ENCODE data around the gene CASP12. TPM values are rescaled to one million over a fixed set of nuclear protein-coding genes. Genes with fewer than 3 reads are reported as not detected.

CASP12 gene
- total and polyA plus RNA-seq, 3 donors from 2014 or later, result 0.31 to 0.94 TPM; not detected in 1

- H3K27ac ChIP-seq, result no peak overlapping the region
- H3K4me1 ChIP-seq, result no peaks in the 10 kb centered on the region
- H3K4me3 ChIP-seq, result no peak overlapping the region
- 66 to 77% methylated on average over 8 of the region's 8 CpGs for WGBS, 2 donors
- H3K27me3 ChIP-seq, result no peaks in the 10 kb centered on the region
- no peaks in the 10 kb centered on the region for H3K36me3 ChIP-seq (ENCODE audit: low read depth, missing control alignments)
- H3K9me3 ChIP-seq, result no peaks in the 10 kb centered on the region
- intact Hi-C loops (cut with DNase I; ENCODE audit: low total_unique reads), result no loop called here
- TF ChIP-seq POLR2A (IDR thresholded peaks at IDR 0.05), result no peak
- TF ChIP-seq CTCF (IDR thresholded peaks at IDR 0.05), result no peak
- DNase-seq, result no peak
Measured at GRCh38 chr11:104873252-104873651, 25.0 kb downstream of the CASP12 start.

GRCh38 chr11:104872393-104872792, 25.9 kb downstream of the CASP12 start:
- Histone ChIP-seq H3K4me1 (no peaks in the 10 kb centered on the region), H3K9me3 (no peaks in the 10 kb centered on the region), H3K36me3 (ENCODE audit: low read depth, missing control alignments) (no peaks in the 10 kb centered on the region), H3K27me3 (no peaks in the 10 kb centered on the region), H3K27ac (no peak overlapping the region), H3K4me3 (no peak overlapping the region)
- 60 to 61% methylated on average over 3 of the region's 3 CpGs for WGBS, 2 donors
- DNase-seq, result no peak
- intact Hi-C loops (cut with DNase I; ENCODE audit: low total_unique reads), result no loop called here
- TF ChIP-seq POLR2A (IDR thresholded peaks at IDR 0.05), result no peak
- TF ChIP-seq CTCF (IDR thresholded peaks at IDR 0.05), result no peak

- H3K4me1 ChIP-seq, result no peaks in the 10 kb centered on the region
- H3K27me3 ChIP-seq, result no peaks in the 10 kb centered on the region
- no peaks in the 10 kb centered on the region for H3K9me3 ChIP-seq
- DNase-seq, result no peak
- no peak overlapping the region for H3K4me3 ChIP-seq
- intact Hi-C loops (cut with DNase I; ENCODE audit: low total_unique reads), result no loop called here
- TF ChIP-seq POLR2A (IDR thresholded peaks at IDR 0.05) (no peak), CTCF (IDR thresholded peaks at IDR 0.05) (no peak)
- H3K27ac ChIP-seq, result no peak overlapping the region
- H3K36me3 ChIP-seq (ENCODE audit: low read depth, missing control alignments), result no peaks in the 10 kb centered on the region
Measured at GRCh38 chr11:104870910-104871309, 27.4 kb downstream of the CASP12 start.

- Histone ChIP-seq H3K27me3 (no peaks in the 10 kb centered on the region), H3K9me3 (no peaks in the 10 kb centered on the region), H3K27ac (no peak overlapping the region), H3K36me3 (ENCODE audit: low read depth, missing control alignments) (no peaks in the 10 kb centered on the region), H3K4me1 (no peaks in the 10 kb centered on the region), H3K4me3 (no peak overlapping the region)
- intact Hi-C loops (cut with DNase I; ENCODE audit: low total_unique reads), result no loop called here
- no peak for DNase-seq
- 88 to 95% methylated on average over 2 of the region's 2 CpGs for WGBS, 2 donors
- TF ChIP-seq CTCF (IDR thresholded peaks at IDR 0.05) (no peak), POLR2A (IDR thresholded peaks at IDR 0.05) (no peak)
Measured at GRCh38 chr11:104866815-104867214, 31.4 kb downstream of the CASP12 start.

GRCh38 chr11:104858882-104859775, 39.1 kb downstream of the CASP12 start:
- intact Hi-C loops (cut with DNase I; ENCODE audit: low total_unique reads), result no loop called here
- Histone ChIP-seq H3K36me3 (ENCODE audit: low read depth, missing control alignments) (no peaks in the 10 kb centered on the region), H3K27me3 (no peaks in the 10 kb centered on the region), H3K27ac (no peak overlapping the region), H3K4me1 (no peaks in the 10 kb centered on the region), H3K9me3 (no peaks in the 10 kb centered on the region), H3K4me3 (no peak overlapping the region)
- 64 to 67% methylated on average over 7 of the region's 7 CpGs for WGBS, 2 donors
- TF ChIP-seq POLR2A (IDR thresholded peaks at IDR 0.05), result no peak
- no peak for DNase-seq
